HCT116 (cell line): ENCODE results near the gene NAGPA. TPM values are rescaled to one million over a fixed set of nuclear protein-coding genes. Genes with fewer than 3 reads are reported as not detected.

Experiments
- ATAC-seq: fragments of 200-7000 bp; cut with Tn5 transposase; 2 replicates; pipeline ENCODE4 v1.9.1; 2020; ENCODE audit warnings: mild to moderate bottlenecking, moderate library complexity
- BruUV-seq: library from RNA; stranded (reverse); fragments of 400-500 nt; replicated peaks from 2 replicates; lab custom pipeline; 2021; lab: Mats Ljungman, UMichigan
- CTCF ChIA-PET: fragments of 300-600 bp; sonication (Branson Sonifier 250); formaldehyde crosslinking; loops from one replicate; lab custom pipeline; 2021; ENCODE audit warnings: antibody characterized with exemption; lab: Charles Lee
- POLR2A ChIA-PET: fragments of 300-600, 350-600 bp; sonication (Branson Sonifier 250); formaldehyde crosslinking; loops from one replicate; lab custom pipeline; 2021; ENCODE audit warnings: antibody characterized with exemption; lab: Charles Lee
- RAD21 ChIA-PET, 2 experiments: fragments of 300-600 bp; sonication (Branson Sonifier 250); formaldehyde crosslinking; loops; one replicate each; lab custom pipeline; 2023; ENCODE audit warnings: low total read pairs in 2 of 2; ENCODE audit not compliant: uncharacterized antibody in 2 of 2, unreplicated experiment in 2 of 2, low non-redundant PET in 1 of 2; lab: Charles Lee
- DNase-seq: peaks from one replicate; pipeline ENCODE4 v3.0.0-alpha.2; 2010; ENCODE audit warnings: low read depth, low spot score
- H2AFZ ChIP-seq: fragments of 200-600 bp; shearing (Covaris generic), sonication (generic); 2 replicates; pipeline ENCODE4 v1.6.1; 2017; ENCODE audit warnings: low read depth, mixed run types, mixed read lengths, antibody characterized with exemption, low read length; ENCODE audit not compliant: poor library complexity, severe bottlenecking
- H3K27ac ChIP-seq: 2 replicates; pipeline ENCODE4 v1.5.1; 2012; ENCODE audit warnings: low read depth, low read length
- H3K27me3 ChIP-seq: fragments of 200-600 bp; sonication (generic); 2 replicates; pipeline ENCODE4 v1.6.1; 2016; ENCODE audit warnings: mixed run types, low read length, mixed read lengths; ENCODE audit not compliant: insufficient read depth
- H3K36me3 ChIP-seq, 2 experiments: fragments of 200-500 bp in 1 of 2; fragments of 200-600 bp in 1 of 2; sonication (Bioruptor generic) in 1 of 2; sonication (generic) in 1 of 2; 2 replicates each; pipeline versions ENCODE4 v1.5.1 to v1.6.1; 2014 to 2016; ENCODE audit warnings: low read length in 2 of 2, inconsistent platforms in 1 of 2, mixed read lengths in 1 of 2, mixed run types in 1 of 2; ENCODE audit not compliant: insufficient read depth in 2 of 2, control insufficient read depth in 1 of 2
- H3K4me1 ChIP-seq, 2 experiments: fragments of 200-600 bp in 1 of 2; sonication (generic) in 1 of 2; 2 replicates each; pipeline versions ENCODE4 v1.5.1 to v1.6.1; 2012 to 2017; ENCODE audit warnings: low read length in 2 of 2, inconsistent platforms in 1 of 2, mild to moderate bottlenecking in 1 of 2, mixed read lengths in 1 of 2, mixed run types in 1 of 2, moderate library complexity in 1 of 2; ENCODE audit not compliant: insufficient read depth in 2 of 2, control insufficient read depth in 1 of 2
- H3K4me2 ChIP-seq: fragments of 200-600 bp; sonication (generic); 2 replicates; pipeline ENCODE4 v1.6.1; 2017; ENCODE audit warnings: mixed run types, low read length, mixed read lengths
- H3K4me3 ChIP-seq, 2 experiments: fragments of 200-600 bp in 1 of 2; sonication (generic) in 1 of 2; replicated peaks in 1 of 2; 2 replicates each; pipeline ENCODE4 v1.5.1; 2011 to 2016; ENCODE audit warnings: low read length in 2 of 2, control low read depth in 1 of 2, low read depth in 1 of 2, mild to moderate bottlenecking in 1 of 2, mixed read lengths in 1 of 2, mixed run types in 1 of 2
- H3K79me2 ChIP-seq: fragments of 200-600 bp; sonication (generic); 2 replicates; pipeline ENCODE4 v1.6.1; 2017; ENCODE audit warnings: mild to moderate bottlenecking, mixed run types, low read length, moderate library complexity, mixed read lengths; ENCODE audit not compliant: insufficient read depth
- H3K9ac ChIP-seq: fragments of 200-600 bp; sonication (generic); 2 replicates; pipeline ENCODE4 v1.6.1; 2016; ENCODE audit warnings: low read length, mixed read lengths
- H3K9me2 ChIP-seq: fragments of 200-600 bp; sonication (generic), shearing (Covaris generic); 2 replicates; pipeline ENCODE4 v1.6.1; 2017; ENCODE audit warnings: mixed run types, mild to moderate bottlenecking, moderate library complexity; ENCODE audit not compliant: insufficient read depth
- H3K9me3 ChIP-seq, 2 experiments: fragments of 200-500 bp in 1 of 2; fragments of 200-600 bp in 1 of 2; sonication (Bioruptor generic) in 1 of 2; sonication (generic) in 1 of 2; 2 replicates each; pipeline ENCODE4 v1.6.1; 2014 to 2017; ENCODE audit warnings: low read length in 2 of 2, mixed read lengths in 2 of 2, inconsistent platforms in 1 of 2, low read depth in 1 of 2, mild to moderate bottlenecking in 1 of 2, mixed run types in 1 of 2, moderate library complexity in 1 of 2; ENCODE audit not compliant: control insufficient read depth in 1 of 2, insufficient read depth in 1 of 2
- H4K20me1 ChIP-seq: fragments of 200-600 bp; sonication (generic), shearing (Covaris generic); 2 replicates; pipeline ENCODE4 v1.6.1; 2017; ENCODE audit warnings: mixed run types, mild to moderate bottlenecking, moderate library complexity; ENCODE audit not compliant: insufficient read depth
- CEBPB ChIP-seq: IDR thresholded peaks from 2 replicates; pipeline ENCODE4 v1.6.1; 2012; ENCODE audit warnings: low read depth
- EZH2 ChIP-seq: fragments of 200-600 bp; sonication (generic); IDR thresholded peaks from 2 replicates; pipeline ENCODE4 v1.6.1; 2017; ENCODE audit warnings: antibody characterized with exemption, mixed run types
- EZH2phosphoT487 ChIP-seq: fragments of 200-600 bp; IDR thresholded peaks from 2 replicates; pipeline ENCODE4 v1.6.1; 2018; ENCODE audit warnings: antibody characterized with exemption, borderline replicate concordance
- FOSL1 ChIP-seq: IDR thresholded peaks from 2 replicates; pipeline ENCODE4 v1.6.1; 2012; ENCODE audit warnings: low read depth
- JUND ChIP-seq: IDR thresholded peaks from 2 replicates; pipeline ENCODE4 v1.6.1; 2012
- RAD21 ChIP-seq: IDR thresholded peaks from 2 replicates; pipeline ENCODE4 v1.6.1; 2012; ENCODE audit warnings: low read depth, mild to moderate bottlenecking
- REST ChIP-seq: IDR thresholded peaks from 2 replicates; pipeline ENCODE4 v1.6.1; 2012; ENCODE audit warnings: low read depth
- ZNF274 ChIP-seq: fragments of 200-500 bp; sonication (Bioruptor generic); IDR thresholded peaks from 2 replicates; pipeline ENCODE4 v1.6.1; 2014; ENCODE audit warnings: mild to moderate bottlenecking, low read depth, low read length, inconsistent platforms
- intact Hi-C: fragments of 100-400 bp; cut with micrococcal nuclease; formaldehyde crosslinking; loops from 2 replicates; pipeline ENCODE4 v1.10.0; 2022
- total RNA-seq: library from RNA; stranded (reverse); gene quantifications from one replicate; pipeline ENCODE4 v1.2.1, GENCODE V29; 2021; ENCODE audit not compliant: unreplicated experiment

The NAGPA gene
- total RNA-seq, 1 experiment from 2014 or later: 17.5 TPM

GRCh38 chr16:5065813-5066212 lies 32.1 kb upstream of the NAGPA start, which contains the start of gene C16orf89:
TSS of gene C16orf89 (minus strand) at chr16:5065956. CDS start at chr16:5065908, 48 bp downstream.
- Histone ChIP-seq H3K79me2 (no peaks in the 10 kb centered on the region), H3K4me3 (no peak within 1 kb of the TSS), H3K4me1 (no peaks in the 10 kb centered on the region), H3K27me3 (peaks cover 15% of the 10 kb centered on the region; the same call in 1 of the 2 replicates), H4K20me1 (no peaks in the 10 kb centered on the region), H2AFZ (no peak within 1 kb of the TSS), H3K9me2 (no peaks in the 10 kb centered on the region), H3K27ac (no peak within 1 kb of the TSS), H3K9me3 (no peaks in the 10 kb centered on the region), H3K9ac (no peak within 1 kb of the TSS), H3K4me2 (no peak within 1 kb of the TSS), H3K36me3 (no peaks in the 10 kb centered on the region)
- ChIA-PET POLR2A (no interaction called here), CTCF (no interaction called here), RAD21 (no interaction called here)
- intact Hi-C loops: no loop called here
- no peak for ATAC-seq
- no peak for DNase-seq
- BruUV-seq: no TSS peak
- TF ChIP-seq FOSL1 (no peak), ZNF274 (no peak), CEBPB (no peak), RAD21 (no peak), EZH2phosphoT487 (no peak), JUND (no peak), EZH2 (no peak), REST (no peak)
